CD14-positive monocyte (primary cell): ENCODE results near the gene KDM1B. TPM values are rescaled to one million over a fixed set of nuclear protein-coding genes. Genes with fewer than 3 reads are reported as not detected.

Experiments used
- DNase-seq, 3 donors: peaks; one replicate each; pipeline ENCODE4 v3.0.0-alpha.2; 2011 to 2022
- H2AFZ ChIP-seq: 2 replicates; pipeline ENCODE4 v1.6.0; 2012; ENCODE audit warnings: mild to moderate bottlenecking, low read depth, low read length, inconsistent platforms; ENCODE audit not compliant: insufficient read depth, poor library complexity, severe bottlenecking
- H3K27ac ChIP-seq, 2 donors: 1 replicate in 1 of 2; 2 replicates in 1 of 2; pipeline ENCODE4 v1.5.1; 2012 to 2013; ENCODE audit warnings: low read length in 2 of 2, control low read depth in 1 of 2, inconsistent platforms in 1 of 2, low read depth in 1 of 2, mild to moderate bottlenecking in 1 of 2
- H3K27me3 ChIP-seq, 2 donors: one replicate each; pipeline versions ENCODE4 v1.6.0 to v1.6.1; 2011 to 2013; ENCODE audit warnings: low read length in 2 of 2; ENCODE audit not compliant: control insufficient read depth in 2 of 2, insufficient read depth in 2 of 2
- H3K36me3 ChIP-seq, 2 donors: replicated peaks in 1 of 2; 1 replicate in 1 of 2; 2 replicates in 1 of 2; pipeline versions ENCODE4 v1.5.1 to v1.6.1; 2012 to 2013; ENCODE audit warnings: low read length in 2 of 2, control low read depth in 1 of 2, inconsistent platforms in 1 of 2, mild to moderate bottlenecking in 1 of 2; ENCODE audit not compliant: insufficient read depth in 2 of 2, control insufficient read depth in 1 of 2
- H3K4me1 ChIP-seq, 2 donors: 1 replicate in 1 of 2; 2 replicates in 1 of 2; pipeline versions ENCODE4 v1.5.1 to v1.6.1; 2012 to 2013; ENCODE audit warnings: low read length in 2 of 2, control low read depth in 1 of 2, inconsistent platforms in 1 of 2, mild to moderate bottlenecking in 1 of 2, moderate library complexity in 1 of 2; ENCODE audit not compliant: insufficient read depth in 2 of 2, control insufficient read depth in 1 of 2
- H3K4me2 ChIP-seq: replicated peaks from 2 replicates; pipeline ENCODE3; 2012; ENCODE audit warnings: low read length, moderate library complexity, mild to moderate bottlenecking; ENCODE audit not compliant: poor library complexity, severe bottlenecking; ENCODE audit errors: extremely low read depth
- H3K4me3 ChIP-seq, 3 experiments: fragments of 200-600 bp in 1 of 3; sonication (generic) in 1 of 3; replicated peaks in 1 of 3; 1 replicate in 2 of 3; 2 replicates in 1 of 3; pipeline ENCODE4 v1.5.1; 2011 to 2013; ENCODE audit warnings: low read length in 3 of 3, mild to moderate bottlenecking in 3 of 3, control low read depth in 2 of 3, low read depth in 2 of 3, inconsistent platforms in 1 of 3, moderate library complexity in 1 of 3
- H3K79me2 ChIP-seq: 2 replicates; pipeline ENCODE4 v1.6.0; 2012; ENCODE audit warnings: mild to moderate bottlenecking, control low read depth, inconsistent platforms, low read length, moderate library complexity; ENCODE audit not compliant: insufficient read depth
- H3K9ac ChIP-seq: 2 replicates; pipeline ENCODE4 v1.6.0; 2017; ENCODE audit warnings: low read length, mild to moderate bottlenecking; ENCODE audit not compliant: insufficient read depth, poor library complexity, severe bottlenecking
- H3K9me3 ChIP-seq, 2 donors: replicated peaks in 1 of 2; 1 replicate in 1 of 2; 2 replicates in 1 of 2; pipeline versions ENCODE4 v1.5.1 to v1.6.1; 2012 to 2013; ENCODE audit warnings: low read length in 2 of 2, control low read depth in 1 of 2; ENCODE audit not compliant: control insufficient read depth in 1 of 2, insufficient read depth in 1 of 2
- H4K20me1 ChIP-seq: 2 replicates; pipeline ENCODE4 v1.6.0; 2012; ENCODE audit warnings: mild to moderate bottlenecking, low read length, control low read depth, moderate library complexity; ENCODE audit not compliant: insufficient read depth
- H3K27ac Mint-ChIP-seq, 7 donors: one replicate each; pipeline ENCODE4 v1.8.0; 2020; ENCODE audit warnings: mild to moderate bottlenecking in 7 of 7, mixed read lengths in 7 of 7, moderate library complexity in 6 of 7, inconsistent platforms in 2 of 7
- H3K27me3 Mint-ChIP-seq, 3 donors: one replicate each; pipeline ENCODE4 v1.8.0; 2021 to 2022; ENCODE audit warnings: low read depth in 3 of 3, mild to moderate bottlenecking in 3 of 3, mixed read lengths in 3 of 3, moderate library complexity in 3 of 3, inconsistent platforms in 1 of 3
- H3K36me3 Mint-ChIP-seq, 2 donors: one replicate each; pipeline ENCODE4 v1.8.0; 2020; ENCODE audit warnings: mixed read lengths in 2 of 2, inconsistent platforms in 1 of 2, mild to moderate bottlenecking in 1 of 2
- H3K4me1 Mint-ChIP-seq: one replicate; pipeline ENCODE4 v1.8.0; 2020; ENCODE audit warnings: mild to moderate bottlenecking, mixed read lengths
- H3K4me3 Mint-ChIP-seq, 2 donors: one replicate each; pipeline ENCODE4 v1.8.0; 2020; ENCODE audit warnings: mild to moderate bottlenecking in 2 of 2, mixed read lengths in 2 of 2, moderate library complexity in 1 of 2
- H3K9me3 Mint-ChIP-seq, 7 donors: one replicate each; pipeline ENCODE4 v1.8.0; 2020 to 2022; ENCODE audit warnings: mixed read lengths in 7 of 7, mild to moderate bottlenecking in 6 of 7, moderate library complexity in 6 of 7, inconsistent platforms in 2 of 7
- CTCF ChIP-seq: fragments of 200-600 bp; IDR thresholded peaks from one replicate; pipeline ENCODE4 v1.8.0; 2022; ENCODE audit warnings: antibody characterized with exemption, mild to moderate bottlenecking
- WGBS: methylation state at CpG from one replicate; pipeline ENCODE4 v1.1.5; 2013; ENCODE audit warnings: missing lambda C conversion rate; ENCODE audit not compliant: insufficient coverage; 5-methylcytosine and 5-hydroxymethylcytosine counted together
- intact Hi-C, 2 donors: fragments of 100-400 bp; cut with micrococcal nuclease; formaldehyde crosslinking; loops; one replicate each; pipeline versions ENCODE4 v1.15.0 to v1.15.1; 2023
- polyA plus RNA-seq, 3 donors: library from polyadenylated mRNA; depleted of rRNA in 1 of 3; unstranded in 2 of 3; stranded (reverse) in 1 of 3; fragments of 300-500 nt in 2 of 3; fragments of >200 nt in 1 of 3; fragmentation: Illumina TruSeq in 2 of 3; gene quantifications; 1 replicate in 2 of 3; 2 replicates in 1 of 3; pipeline ENCODE4 v1.2.3, GENCODE V29; 2012 to 2021

Gene KDM1B
- polyA plus RNA-seq, 3 donors, result 4.4 to 50.8 (median 24.1) TPM

GRCh38 chr6:18177286-18177965, 22.2 kb downstream of the KDM1B start:
- Histone ChIP-seq H2AFZ (no peak overlapping the region), H3K27ac (peak overlapping the region; percentile 34 to 79), H4K20me1 (no peaks in the 10 kb centered on the region), H3K36me3 (peaks cover 12 to 44% of the 10 kb centered on the region in 2 donors), H3K27me3 (no peaks in the 10 kb centered on the region), H3K4me3 (peak overlapping the region in 2 of 3 experiments; percentile 12 to 47), H3K9ac (peak overlapping the region; percentile 40), H3K4me1 (peaks cover 58 to 72% of the 10 kb centered on the region in 2 donors), H3K79me2 (peaks cover 92% of the 10 kb centered on the region), H3K4me2 (peak overlapping the region; percentile 46), H3K9me3 (no peaks in the 10 kb centered on the region)
- DNase-seq, result peak in 2 of 3 donors; percentile 35 to 59
- Mint-ChIP-seq H3K4me3 (peak overlapping the region; percentile 56 to 76), H3K4me1 (peaks cover 69% of the 10 kb centered on the region), H3K36me3 (peaks cover 61 to 64% of the 10 kb centered on the region in 2 donors), H3K9me3 (peaks cover 0 to 2% (median 0%) of the 10 kb centered on the region in 7 donors), H3K27me3 (no peaks in the 10 kb centered on the region), H3K27ac (peak overlapping the region; percentile 90 to 95 (median 92))
- no peak for TF ChIP-seq CTCF
- no CpG with 5 or more reads among the region's 4 CpGs for WGBS
- intact Hi-C loops, result no loop called here

GRCh38 chr6:18178960-18179615, 23.9 kb downstream of the KDM1B start:
- Histone ChIP-seq H3K27ac (peak overlapping the region in 1 of 2 donors; percentile 77), H4K20me1 (no peaks in the 10 kb centered on the region), H3K9me3 (no peaks in the 10 kb centered on the region), H3K4me3 (peak overlapping the region in 1 of 3 experiments; percentile 35), H3K36me3 (peaks cover 13 to 52% of the 10 kb centered on the region in 2 donors), H2AFZ (no peak overlapping the region), H3K79me2 (peaks cover 83% of the 10 kb centered on the region), H3K9ac (no peak overlapping the region), H3K27me3 (no peaks in the 10 kb centered on the region), H3K4me2 (peak overlapping the region; percentile 32), H3K4me1 (peaks cover 52 to 62% of the 10 kb centered on the region in 2 donors)
- H3K4me3 Mint-ChIP-seq, result peak overlapping the region; percentile 3 to 62
- DNase-seq, result peak in 1 of 3 donors; percentile 37
- peaks cover 65 to 67% of the 10 kb centered on the region in 2 donors for H3K36me3 Mint-ChIP-seq
- no peak for TF ChIP-seq CTCF
- H3K27me3 Mint-ChIP-seq, result no peaks in the 10 kb centered on the region
- H3K9me3 Mint-ChIP-seq, result peaks cover 0 to 2% (median 0%) of the 10 kb centered on the region in 7 donors
- H3K4me1 Mint-ChIP-seq, result peaks cover 67% of the 10 kb centered on the region
- peak overlapping the region; percentile 84 to 97 (median 93) for H3K27ac Mint-ChIP-seq
- WGBS, result no CpG with 5 or more reads among the region's 3 CpGs
- intact Hi-C loops, result no loop called here
